ENCODE data around the gene TIMELESS. TPM values are rescaled to one million over a fixed set of nuclear protein-coding genes. Genes with fewer than 3 reads are reported as not detected.

The TIMELESS gene
- total RNA-seq, 1 experiment from 2014 or later, result 26.5 TPM

GRCh38 chr12:56431288-56431687 is 17.9 kb downstream of the TIMELESS start:
- POLR2A ChIA-PET (ENCODE audit: unreplicated experiment), result no interaction called here

GRCh38 chr12:56425940-56426438 is 23.2 kb downstream of the TIMELESS start:
- H3K27me3 ChIP-seq (ENCODE audit: low read length), result no peaks in the 10 kb centered on the region
- DNase-seq, result no peak
- BruUV-seq (replicated peaks), result no TSS peak
- H3K4me3 ChIP-seq (ENCODE audit: low read length), result no peak overlapping the region
- no peaks in the 10 kb centered on the region for H3K9me3 ChIP-seq (ENCODE audit: low read length)
- H3K79me2 ChIP-seq (ENCODE audit: low read length), result no peaks in the 10 kb centered on the region
- no peaks in the 10 kb centered on the region for H4K20me1 ChIP-seq (ENCODE audit: low read length)
- H3K27ac ChIP-seq (ENCODE audit: low read length), result no peak overlapping the region
- H3K4me1 ChIP-seq (ENCODE audit: insufficient read depth, low read length), result no peaks in the 10 kb centered on the region
- H2AFZ ChIP-seq (ENCODE audit: low read length), result no peak overlapping the region
- H3K4me2 ChIP-seq (ENCODE audit: low read length), result no peak overlapping the region
- no peak overlapping the region for H3K9ac ChIP-seq (ENCODE audit: low read length)
- no peak for ATAC-seq
- ChIA-PET POLR2A (ENCODE audit: unreplicated experiment) (no interaction called here), CTCF (no interaction called here)
- H3F3A ChIP-seq (ENCODE audit: low read length, unreplicated experiment), result no peaks in the 10 kb centered on the region
- intact Hi-C loops (cut with micrococcal nuclease), result no loop called here
- TF ChIP-seq CTCF (conservative IDR thresholded peaks at IDR 0.05; ENCODE audit: low read depth, low read length) (no peak), EZH2 (IDR thresholded peaks at IDR 0.05; ENCODE audit: low read length, unreplicated experiment) (no peak), EZH2phosphoT487 (IDR thresholded peaks at IDR 0.05; ENCODE audit: borderline replicate concordance, low read length) (no peak)
- no peaks in the 10 kb centered on the region for H3K9me2 ChIP-seq (replicated peaks; ENCODE audit: low read length)
- H3K36me3 ChIP-seq (ENCODE audit: low read depth, low read length), result peaks cover 29% of the 10 kb centered on the region

More at GRCh38 chr12:56431288-56431687, 17.9 kb downstream of the TIMELESS start:
- Histone ChIP-seq H3K27me3 (ENCODE audit: low read length) (no peaks in the 10 kb centered on the region), H3K4me3 (ENCODE audit: low read length) (no peak overlapping the region), H3K9me2 (replicated peaks; ENCODE audit: low read length) (no peaks in the 10 kb centered on the region), H4K20me1 (ENCODE audit: low read length) (no peaks in the 10 kb centered on the region), H3K4me2 (ENCODE audit: low read length) (no peak overlapping the region), H3K9me3 (ENCODE audit: low read length) (no peaks in the 10 kb centered on the region), H3K79me2 (ENCODE audit: low read length) (no peaks in the 10 kb centered on the region), H3K27ac (ENCODE audit: low read length) (no peak overlapping the region), H3K4me1 (ENCODE audit: insufficient read depth, low read length) (no peaks in the 10 kb centered on the region), H3K36me3 (ENCODE audit: low read depth, low read length) (peaks cover 14% of the 10 kb centered on the region; the same call in 1 of the 2 replicates), H2AFZ (ENCODE audit: low read length) (no peak overlapping the region), H3F3A (ENCODE audit: low read length, unreplicated experiment) (no peaks in the 10 kb centered on the region), H3K9ac (ENCODE audit: low read length) (no peak overlapping the region)
- CTCF ChIA-PET, result no interaction called here
- intact Hi-C loops (cut with micrococcal nuclease), result no loop called here
- ATAC-seq (no peak), DNase-seq (no peak)
- BruUV-seq (replicated peaks), result no TSS peak
- TF ChIP-seq EZH2phosphoT487 (IDR thresholded peaks at IDR 0.05; ENCODE audit: borderline replicate concordance, low read length) (no peak), CTCF (conservative IDR thresholded peaks at IDR 0.05; ENCODE audit: low read depth, low read length) (no peak), EZH2 (IDR thresholded peaks at IDR 0.05; ENCODE audit: low read length, unreplicated experiment) (no peak)

GRCh38 chr12:56425193-56425592 is 24.0 kb downstream of the TIMELESS start:
- H3K36me3 ChIP-seq (ENCODE audit: low read depth, low read length), result peaks cover 36% of the 10 kb centered on the region
- BruUV-seq (replicated peaks), result no TSS peak
- CTCF ChIA-PET, result no interaction called here

More at GRCh38 chr12:56425193-56425592, 24.0 kb downstream of the TIMELESS start:
- Histone ChIP-seq H2AFZ (ENCODE audit: low read length) (no peak overlapping the region), H4K20me1 (ENCODE audit: low read length) (no peaks in the 10 kb centered on the region), H3K4me2 (ENCODE audit: low read length) (no peak overlapping the region), H3K9me2 (replicated peaks; ENCODE audit: low read length) (no peaks in the 10 kb centered on the region), H3K4me3 (ENCODE audit: low read length) (no peak overlapping the region), H3K27me3 (ENCODE audit: low read length) (no peaks in the 10 kb centered on the region), H3K27ac (ENCODE audit: low read length) (no peak overlapping the region), H3K79me2 (ENCODE audit: low read length) (no peaks in the 10 kb centered on the region), H3K9me3 (ENCODE audit: low read length) (no peaks in the 10 kb centered on the region), H3K9ac (ENCODE audit: low read length) (no peak overlapping the region), H3K4me1 (ENCODE audit: insufficient read depth, low read length) (no peaks in the 10 kb centered on the region), H3F3A (ENCODE audit: low read length, unreplicated experiment) (no peaks in the 10 kb centered on the region)
- ATAC-seq, result no peak
- POLR2A ChIA-PET (ENCODE audit: unreplicated experiment), result no interaction called here
- intact Hi-C loops (cut with micrococcal nuclease), result no loop called here
- DNase-seq, result no peak
- TF ChIP-seq CTCF (conservative IDR thresholded peaks at IDR 0.05; ENCODE audit: low read depth, low read length), result no peak
- TF ChIP-seq EZH2phosphoT487 (IDR thresholded peaks at IDR 0.05; ENCODE audit: borderline replicate concordance, low read length), result no peak
- no peak for TF ChIP-seq EZH2 (IDR thresholded peaks at IDR 0.05; ENCODE audit: low read length, unreplicated experiment)
